DMS114 treated with DMSO at 0.1 percent for 48 hours (cell line): ENCODE data around the gene RDH14.

ENCODE experiments used
- DNase-seq: peaks from one replicate; lab custom pipeline; 2025; ENCODE audit not compliant: unreplicated experiment; lab: John Stamatoyannopoulos, UW

RDH14 gene

GRCh38 chr2:18560031-18560796 is at the start of gene RDH14:
RDH14 (minus strand) TSS chr2:18560653; CDS start chr2:18560572, 81 bp downstream.
- peak; percentile 85 for DNase-seq

- DNase-seq: no peak
These were observed 49.6 kb upstream of the RDH14 start for GRCh38 chr2:18610090-18610489.

GRCh38 chr2:18605115-18605514 is 44.7 kb upstream of the RDH14 start:
- no peak for DNase-seq

- no peak for DNase-seq
These were observed 44.1 kb upstream of the RDH14 start for GRCh38 chr2:18604531-18604885.

DNA sequence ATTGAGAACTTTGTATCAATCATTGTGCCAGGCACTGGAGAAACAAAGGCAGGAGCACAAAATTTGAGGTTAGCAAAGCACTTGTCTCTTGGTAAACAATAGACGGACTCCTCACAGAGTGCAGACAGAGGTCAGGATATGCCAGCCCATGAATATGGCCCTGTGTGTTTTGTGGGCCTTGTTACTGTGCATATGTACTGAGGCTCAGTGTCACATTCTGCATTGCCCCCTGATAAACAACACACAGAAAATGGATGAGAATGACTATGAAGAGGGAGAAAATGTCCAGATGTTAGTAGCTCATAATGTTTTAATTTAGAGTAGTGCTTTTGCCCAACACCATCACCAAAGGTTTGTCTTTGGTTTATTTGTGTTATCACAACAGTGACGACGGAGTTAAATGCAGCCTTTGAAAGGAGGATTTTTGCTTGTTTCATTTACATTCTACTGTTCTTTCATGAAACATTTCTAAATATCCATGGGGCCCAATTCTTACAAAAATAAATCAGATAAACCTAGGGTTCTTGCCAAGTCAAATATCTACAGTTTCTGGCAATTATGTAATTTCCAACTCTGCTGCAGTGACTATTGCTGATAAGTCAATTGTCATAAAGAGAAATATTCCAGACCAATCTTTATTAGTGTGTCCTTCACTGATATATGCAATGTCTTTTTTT is 43.5 kb upstream of the RDH14 start:
- DNase-seq: no peak

DNA sequence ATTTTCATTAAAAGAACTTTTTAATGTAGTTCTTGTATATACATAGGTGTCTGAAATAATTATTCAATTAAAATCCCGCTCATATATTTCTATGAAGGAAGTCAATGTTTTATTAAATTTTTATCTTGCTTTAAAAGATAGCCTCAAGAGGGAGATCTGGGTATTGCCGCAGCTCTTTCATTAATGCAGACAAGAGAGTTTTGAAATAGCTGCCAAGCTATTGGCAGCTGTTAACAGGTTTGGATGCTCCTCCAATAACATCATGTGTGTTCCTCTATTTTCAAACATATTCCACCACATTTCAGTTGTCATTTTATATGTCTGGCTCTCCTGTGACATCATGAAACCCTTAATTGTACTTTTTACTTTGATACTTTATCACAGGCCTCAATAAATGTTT is 41.8 kb upstream of the RDH14 start:
- DNase-seq: no peak

DNA sequence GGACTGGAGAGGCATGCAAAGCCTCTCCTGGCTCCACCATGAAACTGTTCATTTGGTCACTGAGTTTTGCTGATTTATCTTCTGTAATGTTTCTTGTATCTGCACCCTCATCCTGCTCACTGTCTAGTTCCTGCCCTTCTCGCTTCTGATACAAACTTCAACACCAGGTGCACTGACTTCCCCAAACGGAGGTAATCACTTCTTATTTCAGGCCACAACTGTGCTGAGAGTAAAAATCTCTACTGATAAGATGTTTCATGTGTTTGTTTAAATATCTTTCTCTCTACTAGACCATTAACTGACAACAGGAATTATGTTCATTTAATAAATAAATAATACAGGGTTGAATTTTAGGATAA is 39.8 kb upstream of the RDH14 start:
- no peak for DNase-seq

GRCh38 chr2:18599509-18600254 is 39.2 kb upstream of the RDH14 start:
- no peak for DNase-seq

DNA sequence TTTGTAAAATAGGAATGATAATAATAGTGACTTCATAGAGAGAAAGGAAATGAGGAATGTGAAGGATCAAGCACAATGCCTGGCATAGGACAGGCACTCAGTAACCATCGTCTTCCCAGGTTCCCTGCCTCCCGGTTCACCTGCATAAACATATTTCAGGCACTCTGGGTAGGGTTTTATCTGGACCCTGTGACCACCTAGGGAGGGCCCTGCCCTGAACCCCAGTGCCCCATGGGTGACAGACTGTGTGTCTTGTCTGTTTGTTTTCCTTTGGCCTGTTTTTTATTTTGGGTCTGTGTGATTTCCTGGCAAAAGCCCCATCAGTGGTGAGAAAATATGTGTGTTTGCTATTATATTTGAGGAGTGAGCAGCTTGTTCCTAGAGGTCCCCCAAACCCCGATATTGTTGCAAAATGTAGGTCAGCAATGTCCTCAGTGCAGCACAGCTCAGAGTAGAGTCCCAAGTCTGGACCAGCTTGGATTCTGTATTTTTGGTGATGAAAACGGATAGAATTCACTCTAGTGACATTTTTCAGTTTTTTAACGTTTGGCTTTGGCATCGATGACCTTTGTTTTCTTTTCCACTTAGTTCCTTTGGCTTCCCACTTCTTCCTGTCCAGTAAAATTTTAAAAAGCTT is 38.5 kb upstream of the RDH14 start:
- DNase-seq: no peak

DNA sequence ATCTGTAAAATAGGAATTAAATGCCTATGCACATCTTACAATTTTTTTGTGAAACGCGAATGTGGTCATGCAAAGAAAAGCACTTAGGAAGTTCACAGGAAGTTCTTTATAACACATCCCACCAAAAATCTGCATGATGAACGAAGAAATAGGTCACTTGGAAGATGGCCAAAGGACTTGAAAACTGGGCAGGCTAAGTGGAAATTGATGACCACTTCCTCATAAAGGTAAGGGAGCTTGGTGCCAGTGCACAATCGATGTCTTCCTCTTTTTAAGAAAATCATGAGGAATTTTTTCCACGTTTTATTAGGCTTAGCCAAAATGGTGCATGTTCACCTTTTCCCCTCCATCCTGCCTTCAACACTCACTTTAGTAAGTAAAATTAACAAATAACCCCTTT is 37.2 kb upstream of the RDH14 start:
- no peak for DNase-seq

- no peak for DNase-seq
These were observed 36.5 kb upstream of the RDH14 start for GRCh38 chr2:18596993-18597392.

DNA sequence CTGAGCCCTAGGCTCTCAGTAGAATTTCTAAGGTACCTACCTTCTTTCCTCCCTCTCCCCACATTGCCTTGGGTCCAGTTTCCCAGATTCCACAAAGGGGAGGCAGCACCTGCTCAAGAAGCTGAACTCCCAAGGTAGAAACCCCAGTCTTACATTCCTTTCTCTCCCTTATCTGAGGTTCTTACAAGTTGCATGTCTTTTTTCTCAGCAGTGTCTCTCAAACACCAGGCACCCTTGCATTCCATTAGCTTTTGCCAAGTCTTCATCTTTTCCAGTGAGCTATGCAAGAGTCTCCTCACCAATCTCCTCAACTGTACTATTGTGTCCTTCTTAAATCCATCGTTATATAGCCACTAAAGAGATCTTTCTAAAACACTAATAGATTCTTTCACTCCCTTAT is 33.0 kb upstream of the RDH14 start:
- no peak for DNase-seq

DNA sequence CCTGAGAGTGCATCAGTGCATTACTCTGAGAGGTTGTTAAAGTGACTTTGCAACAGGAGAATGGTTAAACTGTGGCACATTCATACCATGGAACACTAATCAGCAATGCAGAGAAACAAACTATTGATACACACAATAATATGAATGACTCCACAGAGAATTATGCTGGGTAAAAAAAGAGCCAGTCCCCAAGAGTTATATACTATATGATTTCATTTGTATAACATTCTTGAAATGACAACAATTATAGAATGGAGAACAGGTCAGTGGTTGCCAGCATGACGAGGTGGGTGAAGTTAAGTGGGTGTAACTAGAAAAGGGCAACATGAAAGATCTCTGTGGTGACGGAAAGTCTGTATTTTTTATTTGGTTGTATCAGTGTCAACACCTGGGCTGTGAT is 31.9 kb upstream of the RDH14 start:
- no peak for DNase-seq

- DNase-seq: no peak
These were observed 28.9 kb upstream of the RDH14 start, which contains the start of gene NT5C1B for GRCh38 chr2:18589354-18589753. NT5C1B (minus strand) TSS chr2:18589569; CDS start chr2:18589468, 101 bp downstream.

- no peak for DNase-seq
These were observed 28.3 kb upstream of the RDH14 start for GRCh38 chr2:18588802-18589201.

DNA sequence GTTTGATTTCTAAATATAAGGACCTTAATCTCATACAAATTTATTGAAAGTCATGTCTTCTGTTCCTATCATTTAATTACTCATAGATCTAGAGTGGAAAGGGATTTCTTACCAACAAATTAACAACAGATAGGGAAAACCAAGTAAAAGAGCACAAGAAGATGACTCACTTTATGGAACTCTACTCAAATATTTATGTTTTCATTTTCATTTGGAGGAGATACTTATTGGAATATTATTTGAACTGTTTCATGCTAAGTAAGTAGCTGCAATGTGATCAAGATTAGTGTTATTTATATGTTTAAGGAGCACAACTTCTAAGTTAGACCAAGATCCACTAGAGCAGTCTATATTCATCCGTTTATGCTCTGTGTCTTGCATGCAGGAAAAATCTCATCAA is 27.6 kb upstream of the RDH14 start:
- no peak for DNase-seq

DNA sequence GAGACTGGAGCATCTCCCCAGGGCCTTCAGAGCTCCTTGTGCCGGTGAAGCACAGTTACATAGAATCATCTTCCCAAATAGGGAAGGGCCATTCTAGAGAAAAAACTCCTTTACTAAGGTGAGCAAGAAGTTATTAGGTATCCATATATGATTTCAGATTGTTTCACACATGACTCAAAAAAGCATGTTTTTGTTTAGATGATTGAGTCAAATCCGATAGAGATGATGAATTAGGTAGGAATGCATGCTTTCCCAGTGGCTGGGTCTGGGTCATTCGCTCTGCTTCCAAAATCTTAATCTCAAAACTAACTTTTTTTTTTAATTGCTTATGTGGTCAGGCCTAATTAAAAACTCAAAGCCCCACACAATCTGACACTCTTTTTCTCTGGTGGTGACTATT is 25.1 kb upstream of the RDH14 start:
- DNase-seq: no peak

DNA sequence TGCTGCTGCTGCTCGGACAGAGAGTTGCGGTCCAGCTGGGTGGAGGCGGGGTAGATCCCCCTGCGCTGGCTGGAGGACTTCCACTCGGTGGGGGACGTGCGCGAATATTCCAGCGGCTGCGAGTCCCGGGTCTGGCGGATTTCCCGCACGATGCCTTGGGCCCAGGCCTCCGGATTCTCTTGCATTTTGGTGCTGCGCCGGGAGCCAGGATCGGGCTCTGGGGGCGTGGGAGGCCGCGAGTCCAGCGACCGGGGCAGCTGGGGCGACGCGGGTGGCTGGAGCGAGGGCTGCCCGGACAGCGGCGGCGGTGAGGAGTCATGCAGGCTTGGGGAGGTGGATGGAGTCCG is 24.1 kb upstream of the RDH14 start:
- no peak for DNase-seq

- no peak for DNase-seq
These were observed 23.6 kb upstream of the RDH14 start for GRCh38 chr2:18583905-18584607.

DNA sequence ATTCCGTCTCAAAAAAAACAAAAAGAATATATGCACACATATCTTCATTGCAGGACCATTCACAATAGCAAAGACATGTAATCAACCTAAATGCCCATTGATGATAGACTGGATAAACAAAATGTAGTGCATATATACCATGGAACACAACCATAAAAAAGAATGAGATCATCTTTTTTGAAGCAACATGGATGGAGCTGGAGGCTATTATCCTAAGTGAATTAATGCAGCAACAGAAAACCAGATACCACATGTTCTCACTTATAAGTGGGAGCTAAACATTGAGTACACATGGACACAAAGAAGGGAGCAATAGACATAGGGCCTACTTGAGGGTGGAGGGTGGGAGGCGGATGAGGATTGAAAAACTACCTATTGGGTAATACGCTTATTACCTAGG is 20.2 kb upstream of the RDH14 start:
- DNase-seq: no peak

DNA sequence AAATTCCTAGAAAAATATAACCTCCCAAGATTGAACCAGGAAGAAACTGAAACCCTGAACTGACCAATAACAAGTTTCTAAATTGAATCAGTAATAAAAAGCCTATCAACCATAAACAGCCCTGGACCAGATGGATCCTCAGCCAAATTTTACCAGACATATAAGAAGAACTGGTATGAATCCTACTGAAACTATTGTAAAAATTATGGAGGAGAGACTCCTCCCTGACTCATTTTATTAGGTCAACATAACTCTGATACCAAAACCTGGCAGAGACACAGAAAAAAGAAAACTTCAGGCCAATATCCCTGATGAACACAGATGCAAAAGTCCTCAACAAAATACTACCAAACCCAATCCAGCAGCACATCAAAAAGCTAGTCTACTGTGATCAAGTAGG is 17.6 kb upstream of the RDH14 start:
- DNase-seq: no peak
